GM21447 (cell line): ENCODE measurements around the gene POLR2A.

Experiments
- ATAC-seq: cut with Tn5 transposase; IDR thresholded peaks from one replicate; pipeline ENCODE4 v1.9.1; 2021; ENCODE audit not compliant: unreplicated experiment

The POLR2A gene

DNA sequence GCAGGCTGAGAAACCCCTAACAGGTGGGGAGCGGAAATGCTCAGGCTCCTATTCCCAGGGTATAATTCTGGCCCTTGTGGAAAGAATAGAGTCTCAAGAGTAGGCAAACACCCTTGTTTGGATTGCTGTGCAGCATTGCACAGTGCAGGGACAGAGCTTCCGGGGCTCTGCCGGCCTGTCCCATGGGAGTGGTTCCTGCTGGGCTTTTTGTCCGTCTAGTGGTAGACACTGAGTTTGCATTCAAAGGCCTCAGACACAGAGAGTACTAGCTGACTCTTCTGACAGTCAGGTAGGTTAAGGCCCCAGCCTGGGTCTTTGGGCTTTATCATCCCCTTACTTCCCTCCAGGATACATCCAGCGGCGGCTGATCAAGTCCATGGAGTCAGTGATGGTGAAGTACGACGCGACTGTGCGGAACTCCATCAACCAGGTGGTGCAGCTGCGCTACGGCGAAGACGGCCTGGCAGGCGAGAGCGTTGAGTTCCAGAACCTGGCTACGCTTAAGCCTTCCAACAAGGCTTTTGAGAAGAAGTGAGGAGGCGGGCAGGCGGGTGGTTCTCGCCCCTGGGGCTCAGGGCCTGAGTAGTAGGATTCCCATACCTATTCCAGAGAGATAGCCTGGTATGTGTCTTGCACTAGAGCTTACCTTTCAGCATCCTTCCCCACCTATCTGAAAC is 18.1 kb downstream of the POLR2A start:
- ATAC-seq: no peak

GRCh38 chr17:7502987-7503386 is 18.8 kb downstream of the POLR2A start:
- no peak for ATAC-seq

- ATAC-seq: no peak
Observed at GRCh38 chr17:7503521-7503920, 19.4 kb downstream of the POLR2A start.

DNA sequence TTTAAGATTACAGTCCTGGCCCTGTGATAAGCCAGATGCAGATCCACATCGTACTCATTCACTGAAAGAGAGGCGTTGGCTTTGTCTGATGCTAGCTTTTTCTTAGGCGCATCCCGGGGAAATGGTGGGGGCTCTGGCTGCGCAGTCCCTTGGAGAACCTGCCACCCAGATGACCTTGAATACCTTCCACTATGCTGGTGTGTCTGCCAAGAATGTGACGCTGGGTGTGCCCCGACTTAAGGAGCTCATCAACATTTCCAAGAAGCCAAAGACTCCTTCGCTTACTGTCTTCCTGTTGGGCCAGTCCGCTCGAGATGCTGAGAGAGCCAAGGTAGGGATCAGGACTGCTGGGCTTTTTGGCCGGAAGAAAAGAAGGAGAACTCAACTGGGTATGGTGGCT is 24.0 kb downstream of the POLR2A start:
- no peak for ATAC-seq

DNA sequence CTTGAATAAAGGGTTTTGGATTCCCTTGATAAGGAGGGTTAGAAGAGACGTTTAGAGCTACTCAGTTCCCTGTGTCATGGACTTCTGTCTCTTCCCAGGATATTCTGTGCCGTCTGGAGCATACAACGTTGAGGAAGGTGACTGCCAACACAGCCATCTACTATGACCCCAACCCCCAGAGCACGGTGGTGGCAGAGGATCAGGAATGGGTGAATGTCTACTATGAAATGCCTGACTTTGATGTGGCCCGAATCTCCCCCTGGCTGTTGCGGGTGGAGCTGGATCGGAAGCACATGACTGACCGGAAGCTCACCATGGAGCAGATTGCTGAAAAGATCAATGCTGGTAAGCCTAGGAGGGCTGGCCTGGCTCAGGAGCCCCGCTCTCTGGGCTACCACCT is 24.7 kb downstream of the POLR2A start:
- no peak for ATAC-seq

- no peak for ATAC-seq
Observed at GRCh38 chr17:7509937-7510336, 25.8 kb downstream of the POLR2A start.

- no peak for ATAC-seq
Observed at GRCh38 chr17:7511108-7511507, 26.9 kb downstream of the POLR2A start.

GRCh38 chr17:7512105-7512504 is 27.9 kb downstream of the POLR2A start:
- no peak for ATAC-seq

DNA sequence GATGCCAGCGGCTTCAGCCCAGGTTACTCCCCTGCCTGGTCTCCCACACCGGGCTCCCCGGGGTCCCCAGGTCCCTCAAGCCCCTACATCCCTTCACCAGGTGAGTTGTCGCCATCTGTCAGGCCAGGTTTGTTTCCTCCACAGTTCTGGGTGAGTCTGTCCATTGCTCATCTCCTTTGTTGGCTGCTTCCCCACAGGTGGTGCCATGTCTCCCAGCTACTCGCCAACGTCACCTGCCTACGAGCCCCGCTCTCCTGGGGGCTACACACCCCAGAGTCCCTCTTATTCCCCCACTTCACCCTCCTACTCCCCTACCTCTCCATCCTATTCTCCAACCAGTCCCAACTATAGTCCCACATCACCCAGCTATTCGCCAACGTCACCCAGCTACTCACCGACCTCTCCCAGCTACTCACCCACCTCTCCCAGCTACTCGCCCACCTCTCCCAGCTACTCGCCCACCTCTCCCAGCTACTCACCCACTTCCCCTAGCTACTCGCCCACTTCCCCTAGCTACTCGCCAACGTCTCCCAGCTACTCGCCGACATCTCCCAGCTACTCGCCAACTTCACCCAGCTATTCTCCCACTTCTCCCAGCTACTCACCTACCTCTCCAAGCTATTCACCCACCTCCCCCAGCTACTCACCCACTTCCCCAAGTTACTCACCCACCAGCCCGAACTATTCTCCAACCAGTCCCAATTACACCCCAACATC is 28.8 kb downstream of the POLR2A start:
- ATAC-seq: no peak

DNA sequence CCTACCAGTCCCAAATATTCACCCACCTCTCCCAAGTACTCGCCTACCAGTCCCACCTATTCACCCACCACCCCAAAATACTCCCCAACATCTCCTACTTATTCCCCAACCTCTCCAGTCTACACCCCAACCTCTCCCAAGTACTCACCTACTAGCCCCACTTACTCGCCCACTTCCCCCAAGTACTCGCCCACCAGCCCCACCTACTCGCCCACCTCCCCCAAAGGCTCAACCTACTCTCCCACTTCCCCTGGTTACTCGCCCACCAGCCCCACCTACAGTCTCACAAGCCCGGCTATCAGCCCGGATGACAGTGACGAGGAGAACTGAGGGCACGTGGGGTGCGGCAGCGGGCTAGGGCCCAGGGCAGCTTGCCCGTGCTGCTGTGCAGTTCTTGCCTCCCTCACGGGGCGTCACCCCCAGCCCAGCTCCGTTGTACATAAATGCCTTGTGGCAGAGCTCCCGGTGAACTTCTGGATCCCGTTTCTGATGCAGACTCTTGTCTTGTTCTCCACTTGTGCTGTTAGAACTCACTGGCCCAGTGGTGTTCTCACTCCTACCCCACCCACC is 29.8 kb downstream of the POLR2A start:
- no peak for ATAC-seq

DNA sequence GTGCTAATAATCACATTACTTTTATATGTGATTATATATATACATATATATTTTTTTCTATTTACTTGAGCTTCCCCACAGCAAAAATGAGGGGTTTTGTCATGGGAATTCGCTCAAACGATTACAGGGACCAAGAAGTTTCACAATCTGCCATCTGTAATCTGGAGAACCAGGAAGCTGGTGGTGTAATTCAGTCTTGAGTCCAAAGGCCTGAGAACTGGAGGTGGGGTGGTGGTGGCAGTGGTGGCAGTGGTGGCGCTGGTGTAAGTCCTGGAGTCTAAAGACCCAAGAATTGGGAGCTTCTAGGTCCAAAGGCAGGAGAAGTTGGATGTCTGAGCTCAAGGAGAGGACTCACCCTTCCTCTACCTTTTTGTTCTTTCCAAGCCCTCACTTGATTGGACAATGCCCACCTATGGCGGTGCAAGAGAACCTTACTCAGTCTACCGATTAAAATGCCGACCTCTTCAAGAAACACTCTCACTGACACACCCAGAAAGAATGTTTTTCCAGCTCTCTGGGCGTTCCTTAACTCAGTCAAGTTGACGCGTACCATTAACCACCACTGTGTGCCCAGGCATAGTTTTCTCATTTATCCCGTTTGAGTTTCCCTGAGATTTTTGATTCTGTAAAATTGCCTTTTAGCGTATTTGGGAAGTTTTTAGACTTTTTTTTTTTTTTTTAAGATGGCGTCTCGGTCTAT is 31.9 kb downstream of the POLR2A start:
- no peak for ATAC-seq

DNA sequence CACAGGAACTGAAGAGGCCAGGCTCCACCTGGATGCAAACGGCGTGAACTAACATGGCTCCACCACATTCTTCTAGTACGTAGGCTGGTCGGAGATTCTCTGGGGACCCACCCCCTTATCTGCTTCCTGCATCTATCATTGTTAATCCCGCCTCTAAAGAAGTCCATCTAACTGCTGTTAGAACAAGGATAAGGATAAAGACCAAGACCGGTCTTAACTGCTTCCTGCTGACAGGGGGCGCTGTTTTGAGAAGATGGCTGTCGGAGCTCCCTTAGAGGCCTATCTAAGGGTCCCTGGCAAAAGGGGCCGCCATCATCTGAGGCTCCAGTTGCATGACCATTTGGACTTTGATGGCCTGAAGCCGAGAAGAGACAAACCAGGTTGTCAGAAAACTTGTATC is 38.9 kb downstream of the POLR2A start:
- no peak for ATAC-seq

DNA sequence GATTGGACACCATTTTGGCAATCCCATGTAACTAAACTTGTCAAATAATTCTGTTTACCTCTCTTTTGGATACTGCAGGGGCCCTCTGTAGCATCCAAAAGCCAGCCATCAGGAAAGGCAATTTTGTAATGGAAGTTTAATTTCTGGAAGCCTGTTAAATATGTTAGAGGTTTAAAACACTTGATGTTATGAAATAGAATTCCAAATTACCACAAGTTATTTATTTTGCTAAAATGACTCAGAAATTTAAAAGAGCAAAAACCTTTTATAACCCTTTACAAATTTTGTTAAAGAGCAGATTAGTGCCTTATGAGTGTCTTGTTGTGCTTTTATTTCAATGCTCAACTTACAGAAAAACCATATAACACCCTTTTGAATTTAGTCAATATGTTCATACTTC is 44.7 kb downstream of the POLR2A start:
- no peak for ATAC-seq

DNA sequence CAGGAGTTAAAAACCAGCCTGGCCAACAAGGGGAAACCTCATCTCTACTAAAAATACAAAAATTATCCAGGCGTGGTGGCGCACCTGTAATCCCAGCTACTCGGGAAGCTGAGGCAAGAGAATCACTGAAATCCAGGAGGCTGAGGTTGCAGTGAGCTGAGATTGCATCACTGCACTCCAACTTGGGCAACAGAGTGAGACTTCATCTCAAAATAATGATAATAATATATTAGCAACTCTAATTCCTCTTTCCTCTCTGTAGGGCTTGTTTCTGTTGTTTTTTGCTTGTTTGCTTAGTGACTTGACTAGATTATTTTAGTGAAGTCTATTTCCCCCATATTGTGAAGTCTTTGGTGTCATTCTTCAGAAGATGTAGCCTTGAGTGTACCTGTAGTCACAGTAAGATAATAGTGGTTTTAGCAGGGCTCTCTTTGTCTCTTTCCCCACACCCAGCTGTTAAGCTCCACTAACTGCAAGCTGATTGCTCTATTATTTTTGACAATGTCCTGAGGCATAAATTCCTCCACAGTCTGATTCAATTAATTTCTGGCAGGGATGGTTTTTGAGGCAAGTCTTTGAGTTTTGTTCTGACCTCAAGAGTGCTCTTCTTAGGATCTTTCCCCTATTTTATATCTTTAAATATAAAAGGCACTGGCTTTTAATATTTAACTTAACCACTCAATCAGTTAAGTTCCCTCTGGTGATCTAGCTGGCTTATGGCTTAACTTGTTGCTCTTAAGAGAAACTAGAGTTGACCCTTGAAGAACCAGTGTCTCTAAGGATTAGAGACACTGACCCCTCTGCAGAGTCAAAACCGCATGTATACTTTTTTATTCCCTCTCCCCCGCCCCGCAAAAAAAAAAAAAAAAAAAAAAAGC is 46.1 kb downstream of the POLR2A start:
- no peak for ATAC-seq

DNA sequence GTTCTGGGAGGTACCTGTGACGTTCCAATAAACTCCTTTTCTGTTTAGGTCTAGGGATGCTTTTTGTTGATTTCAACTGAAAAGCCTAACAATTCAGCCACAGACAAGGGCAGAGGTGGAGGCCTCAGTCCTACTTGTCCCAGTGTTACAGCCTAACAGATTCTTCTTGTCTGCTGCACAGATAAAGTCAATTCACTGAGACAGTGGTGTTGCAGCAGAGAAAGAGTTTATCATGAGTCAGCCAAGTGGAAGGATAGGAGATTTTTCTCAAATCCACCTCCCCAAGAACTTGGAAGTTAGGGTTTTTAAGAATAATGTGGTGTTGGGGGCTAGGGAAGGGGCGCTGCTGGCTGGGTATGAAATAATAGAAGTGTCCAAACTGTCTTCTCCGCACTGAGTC is 53.9 kb downstream of the POLR2A start:
- no peak for ATAC-seq

DNA sequence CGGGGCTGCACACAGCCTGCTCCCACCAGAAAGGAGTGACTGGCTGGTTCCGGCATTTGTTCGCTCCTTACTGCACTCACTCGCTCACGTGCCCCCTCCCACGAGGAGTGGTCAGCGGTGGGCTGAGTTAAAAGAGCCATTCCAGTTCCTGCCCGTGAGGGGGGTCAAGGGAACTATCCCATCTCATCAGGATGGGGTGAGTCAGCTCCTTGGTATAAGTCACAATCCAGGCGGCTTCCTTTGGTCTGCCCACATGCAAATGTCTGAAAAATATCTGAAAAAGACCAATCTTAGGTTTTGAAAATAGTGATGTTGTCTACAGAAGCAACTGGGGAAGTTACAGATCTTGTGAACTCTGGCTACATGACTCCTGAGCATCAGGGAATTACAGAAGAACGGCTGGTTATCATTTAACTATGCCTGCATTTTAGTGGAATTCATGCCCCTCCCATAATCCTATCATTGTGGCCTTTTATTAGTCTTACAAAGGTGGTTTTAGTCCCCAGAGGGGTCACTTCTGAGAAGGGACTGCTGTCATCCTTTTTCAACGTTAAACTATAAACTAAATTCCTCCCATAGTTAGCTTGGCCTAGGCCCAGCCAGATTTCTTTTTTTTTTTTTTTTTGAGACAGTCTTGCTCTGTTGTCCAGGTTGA is 54.9 kb downstream of the POLR2A start:
- no peak for ATAC-seq

- no peak for ATAC-seq
Observed at GRCh38 chr17:7541074-7541621, 57.0 kb downstream of the POLR2A start.

GRCh38 chr17:7544911-7545310 is 60.7 kb downstream of the POLR2A start:
- no peak for ATAC-seq

GRCh38 chr17:7548585-7549400 is 64.6 kb downstream of the POLR2A start, which contains the start of gene TNFSF12:
TNFSF12 (plus strand) TSS chr17:7549058; CDS start chr17:7549154, 96 bp downstream.
- no peak for ATAC-seq
